H1 (cell line): ENCODE measurements around the gene POLR3F. TPM values are rescaled to one million over a fixed set of nuclear protein-coding genes. Genes with fewer than 3 reads are reported as not detected.

Experiments
- CTCF ChIA-PET: fragments of 300-600 bp; sonication (Branson Sonifier 250); formaldehyde crosslinking; loops from one replicate; lab custom pipeline; 2021; ENCODE audit not compliant: partially characterized antibody; lab: Charles Lee
- POLR2A ChIA-PET: fragments of 300-600 bp; sonication (Branson Sonifier 250); formaldehyde crosslinking; loops from one replicate; lab custom pipeline; 2021; ENCODE audit warnings: inconsistent platforms; ENCODE audit not compliant: partially characterized antibody; lab: Charles Lee
- DNase-seq, 2 experiments: peaks; one replicate each; pipeline versions ENCODE4 v3.0.0 to v3.0.0-alpha.2; 2010 to 2022; ENCODE audit warnings: low spot score in 2 of 2, low read depth in 1 of 2, mixed read lengths in 1 of 2
- FAIRE-seq: peaks from 2 replicates; lab custom pipeline; 2011; peaks lifted over from hg19 to GRCh38; lab: Jason Lieb, UNC
- H2AFZ ChIP-seq: 2 replicates; pipeline ENCODE4 v1.8.1; 2012; ENCODE audit warnings: low read length, inconsistent platforms
- H2AK5ac ChIP-seq: 2 replicates; pipeline ENCODE4 v1.6.1; 2013; ENCODE audit warnings: low read depth, low read length
- H2BK120ac ChIP-seq: replicated peaks from 2 replicates; pipeline ENCODE3; 2013; ENCODE audit warnings: low read depth, low read length, inconsistent platforms
- H2BK12ac ChIP-seq: 2 replicates; pipeline ENCODE4 v1.6.1; 2013; ENCODE audit warnings: low read depth, low read length
- H2BK15ac ChIP-seq: 2 replicates; pipeline ENCODE4 v1.6.1; 2013; ENCODE audit warnings: low read length
- H2BK20ac ChIP-seq: 2 replicates; pipeline ENCODE4 v1.6.1; 2013; ENCODE audit warnings: low read length
- H2BK5ac ChIP-seq: 2 replicates; pipeline ENCODE4 v1.6.1; 2013; ENCODE audit warnings: low read depth, low read length
- H3K14ac ChIP-seq: 2 replicates; pipeline ENCODE4 v1.6.1; 2013; ENCODE audit warnings: inconsistent platforms; ENCODE audit not compliant: insufficient read length
- H3K18ac ChIP-seq: 2 replicates; pipeline ENCODE4 v1.6.1; 2013; ENCODE audit warnings: low read length; ENCODE audit errors: extremely low read depth
- H3K23ac ChIP-seq: 2 replicates; pipeline ENCODE4 v1.6.1; 2013; ENCODE audit warnings: inconsistent platforms; ENCODE audit not compliant: insufficient read length
- H3K23me2 ChIP-seq: 2 replicates; pipeline ENCODE4 v1.6.1; 2013; ENCODE audit warnings: low read depth, low read length
- H3K27ac ChIP-seq: 2 replicates; pipeline ENCODE4 v1.6.1; 2011; ENCODE audit warnings: low read depth, low read length, inconsistent platforms
- H3K27me3 ChIP-seq, 4 experiments: replicated peaks in 1 of 4; 1 replicate in 1 of 4; 2 replicates in 3 of 4; pipeline versions ENCODE4 v1.6.1 to v1.8.1; 2011 to 2013; ENCODE audit warnings: low read length in 3 of 4, mild to moderate bottlenecking in 3 of 4, inconsistent platforms in 2 of 4, mixed read lengths in 2 of 4, moderate library complexity in 1 of 4; ENCODE audit not compliant: control insufficient read depth in 3 of 4, insufficient read depth in 3 of 4; ENCODE audit errors: extremely low read depth in 1 of 4
- H3K36me3 ChIP-seq, 4 experiments: 2 replicates each; pipeline versions ENCODE4 v1.6.1 to v1.8.1; 2011 to 2013; ENCODE audit warnings: mild to moderate bottlenecking in 4 of 4, low read length in 3 of 4, moderate library complexity in 2 of 4, control low read depth in 1 of 4, inconsistent platforms in 1 of 4; ENCODE audit not compliant: insufficient read depth in 4 of 4, control insufficient read depth in 2 of 4
- H3K4ac ChIP-seq: replicated peaks from 2 replicates; pipeline ENCODE3; 2013; ENCODE audit warnings: low read length, low read depth, mixed read lengths, inconsistent platforms; ENCODE audit not compliant: insufficient read length
- H3K4me1 ChIP-seq, 4 experiments: replicated peaks in 1 of 4; 1 replicate in 1 of 4; 2 replicates in 3 of 4; pipeline versions ENCODE4 v1.6.1 to v1.8.1; 2011 to 2013; ENCODE audit warnings: low read length in 3 of 4, inconsistent platforms in 2 of 4, mixed read lengths in 1 of 4; ENCODE audit not compliant: insufficient read depth in 4 of 4, control insufficient read depth in 3 of 4
- H3K4me2 ChIP-seq, 2 experiments: 2 replicates each; pipeline versions ENCODE4 v1.6.1 to v1.8.1; 2011 to 2013; ENCODE audit warnings: low read depth in 2 of 2, low read length in 2 of 2, control low read depth in 1 of 2, inconsistent platforms in 1 of 2, mild to moderate bottlenecking in 1 of 2; ENCODE audit not compliant: insufficient read depth in 1 of 2
- H3K4me3 ChIP-seq, 4 experiments: fragments of 200-600, 300-600 bp in 1 of 4; sonication (generic), shearing (Covaris generic), sonication (Bioruptor Twin) in 1 of 4; 2 replicates each; pipeline versions ENCODE4 v1.5.1 to v1.8.1; 2011 to 2016; ENCODE audit warnings: low read length in 4 of 4, low read depth in 3 of 4, control low read depth in 2 of 4, inconsistent platforms in 2 of 4, mild to moderate bottlenecking in 2 of 4, mixed read lengths in 1 of 4, moderate library complexity in 1 of 4; ENCODE audit not compliant: insufficient read depth in 2 of 4; ENCODE audit errors: extremely low read depth in 1 of 4
- H3K56ac ChIP-seq: replicated peaks from 2 replicates; pipeline ENCODE3; 2013; ENCODE audit warnings: low read depth, mild to moderate bottlenecking, mixed read lengths, low read length, inconsistent platforms; ENCODE audit not compliant: insufficient read length
- H3K79me1 ChIP-seq: 2 replicates; pipeline ENCODE4 v1.6.1; 2013; ENCODE audit warnings: low read depth, low read length, control low read depth
- H3K79me2 ChIP-seq, 2 experiments: 2 replicates each; pipeline versions ENCODE4 v1.6.1 to v1.8.1; 2012 to 2013; ENCODE audit warnings: low read length in 2 of 2, mild to moderate bottlenecking in 2 of 2, inconsistent platforms in 1 of 2; ENCODE audit not compliant: insufficient read depth in 2 of 2, control insufficient read depth in 1 of 2
- H3K9ac ChIP-seq, 4 experiments: replicated peaks in 1 of 4; 1 replicate in 1 of 4; 2 replicates in 3 of 4; pipeline versions ENCODE4 v1.6.1 to v1.8.1; 2011 to 2013; ENCODE audit warnings: low read depth in 3 of 4, low read length in 3 of 4, control low read depth in 2 of 4, mild to moderate bottlenecking in 2 of 4, moderate library complexity in 2 of 4, inconsistent platforms in 1 of 4; ENCODE audit errors: extremely low read depth in 1 of 4
- H3K9me3 ChIP-seq, 2 experiments: 2 replicates each; pipeline versions ENCODE4 v1.6.1 to v1.8.1; 2012 to 2013; ENCODE audit warnings: mild to moderate bottlenecking in 2 of 2, moderate library complexity in 2 of 2, control low read depth in 1 of 2, inconsistent platforms in 1 of 2, low read depth in 1 of 2, low read length in 1 of 2, mixed read lengths in 1 of 2; ENCODE audit not compliant: insufficient read depth in 2 of 2
- H4K20me1 ChIP-seq, 2 experiments: replicated peaks in 1 of 2; 2 replicates each; pipeline versions ENCODE3 to v1.8.1; 2011 to 2013; ENCODE audit warnings: inconsistent platforms in 2 of 2, low read length in 2 of 2, mild to moderate bottlenecking in 1 of 2; ENCODE audit not compliant: insufficient read depth in 2 of 2, control insufficient read depth in 1 of 2
- H4K5ac ChIP-seq: 2 replicates; pipeline ENCODE4 v1.6.1; 2013; ENCODE audit warnings: low read length, low read depth, mixed read lengths, inconsistent platforms; ENCODE audit not compliant: insufficient read length
- H4K8ac ChIP-seq: 2 replicates; pipeline ENCODE4 v1.8.0; 2013; ENCODE audit warnings: mild to moderate bottlenecking, moderate library complexity, low read length, inconsistent platforms; ENCODE audit not compliant: insufficient read depth; ENCODE audit errors: extremely low read depth
- H4K91ac ChIP-seq: replicated peaks from 2 replicates; pipeline ENCODE3; 2013; ENCODE audit warnings: low read length, mixed read lengths, inconsistent platforms; ENCODE audit not compliant: insufficient read length
- ASH2L ChIP-seq: fragments of 200-600, 300-600 bp; sonication (generic); IDR thresholded peaks from one replicate; pipeline ENCODE4 v1.7.1; 2017; ENCODE audit warnings: low read length
- E2F6 ChIP-seq: IDR thresholded peaks from 2 replicates; pipeline ENCODE4 v1.6.1; 2012; ENCODE audit warnings: inconsistent platforms
- FOSL1 ChIP-seq: IDR thresholded peaks from 2 replicates; pipeline ENCODE4 v1.6.1; 2011; ENCODE audit warnings: mild to moderate bottlenecking, low read depth, low read length, moderate library complexity; ENCODE audit not compliant: insufficient read depth
- MAFK ChIP-seq: IDR thresholded peaks from 2 replicates; pipeline ENCODE4 v1.6.1; 2012; ENCODE audit warnings: low read depth, mild to moderate bottlenecking, improper control_type of control experiment, low read length
- POU5F1 ChIP-seq: IDR thresholded peaks from 2 replicates; pipeline ENCODE4 v1.6.1; 2011; ENCODE audit warnings: low read depth, mild to moderate bottlenecking, low read length, moderate library complexity
- SIN3A ChIP-seq, 2 experiments: IDR thresholded peaks in 1 of 2; conservative IDR thresholded peaks in 1 of 2; 2 replicates each; pipeline ENCODE4 v1.6.1; 2011 to 2012; ENCODE audit warnings: low read length in 2 of 2, improper control_type of control experiment in 1 of 2, low read depth in 1 of 2, mild to moderate bottlenecking in 1 of 2
- TBP ChIP-seq: IDR thresholded peaks from 2 replicates; pipeline ENCODE4 v1.6.1; 2011; ENCODE audit warnings: low read depth, low read length, improper control_type of control experiment
- WGBS, 2 experiments: shearing (Covaris generic) in 1 of 2; methylation state at CpG; one replicate each; pipeline versions ENCODE4 v1.1.6 to v1.1.7; 2013 to 2015; ENCODE audit warnings: low lambda C conversion rate in 2 of 2, mixed read lengths in 2 of 2, inconsistent platforms in 1 of 2, low coverage in 1 of 2, missing lambda C conversion rate in 1 of 2; ENCODE audit not compliant: insufficient replicate concordance in 2 of 2, insufficient coverage in 1 of 2, insufficient read length in 1 of 2; ENCODE audit errors: extremely low coverage in 1 of 2, missing lambda C conversion rate in 1 of 2; 5-methylcytosine and 5-hydroxymethylcytosine counted together
- polyA plus RNA-seq, 7 experiments: library from polyadenylated mRNA; depleted of rRNA in 3 of 7; stranded (reverse) in 5 of 7; unstranded in 2 of 7; fragments of >200 nt in 5 of 7; fragments of 200-250 nt in 2 of 7; gene quantifications; 1 replicate in 5 of 7; 2 replicates in 1 of 7; 4 replicates in 1 of 7; pipeline versions ENCODE4 v1.2.1 to v1.2.3, GENCODE V29; 2011 to 2013; ENCODE audit warnings: missing spikeins in 2 of 7, mixed read lengths in 2 of 7
- total RNA-seq: library from RNA; stranded (reverse); fragmentation: NEBNext Ultra II Directional; extraction: Animal tissue kit (Norgen Biotek cat#: 25700); gene quantifications from 2 replicates; pipeline ENCODE4 v1.2.1, GENCODE V29; 2021

Gene POLR3F
- total and polyA plus RNA-seq, 2 of the 8 experiments (the other 6 are each of a cell fraction or from before 2014, with no cell fraction given): 5.7 to 14.0 TPM

- DNase-seq (no peak), FAIRE-seq (no peak)
- WGBS, 2 experiments: 91% methylated on average over 31 of the region's 31 CpGs; no CpG with 5 or more reads in 1 of the 2 experiments
- Histone ChIP-seq H4K5ac (no peak overlapping the region), H3K9me3 (no peaks in the 10 kb centered on the region), H2AFZ (peak overlapping the region; percentile 46; the same call in 1 of the 2 replicates), H2AK5ac (no peak overlapping the region), H3K23ac (no peak overlapping the region), H2BK5ac (no peak overlapping the region), H3K27ac (no peak overlapping the region), H3K14ac (no peak overlapping the region), H2BK120ac (no peak overlapping the region), H3K56ac (no peak overlapping the region), H3K79me1 (no peaks in the 10 kb centered on the region), H4K20me1 (no peaks in the 10 kb centered on the region), H3K27me3 (no peaks in the 10 kb centered on the region), H3K4me1 (peaks cover 0 to 6% (median 2%) of the 10 kb centered on the region in 4 experiments; a peak in 4 of 7 replicates), H3K36me3 (peaks cover 0 to under 1% (median 0%) of the 10 kb centered on the region in 4 experiments; a peak in 1 of 8 replicates), H3K4me3 (no peak overlapping the region), H4K8ac (no peak overlapping the region; the same call in 1 of the 2 replicates), H3K4ac (no peak overlapping the region), H3K4me2 (no peak overlapping the region), H2BK20ac (no peak overlapping the region), H4K91ac (no peak overlapping the region), H3K18ac (no peak overlapping the region), H3K23me2 (peaks cover 3% of the 10 kb centered on the region; the same call in 1 of the 2 replicates), H3K9ac (no peak overlapping the region), H3K79me2 (peaks cover 0 to 15% of the 10 kb centered on the region in 2 experiments; a peak in 3 of 4 replicates), H2BK15ac (no peak overlapping the region), H2BK12ac (no peak overlapping the region)
- TF ChIP-seq TBP: no peak
- TF ChIP-seq SIN3A (conservative IDR thresholded peaks at IDR 0.05 in 1 of 2, IDR thresholded peaks at IDR 0.05 in 1 of 2; ENCODE audit: low read depth in 1 of 2, low read length in 2 of 2): no peak
- TF ChIP-seq ASH2L: no peak
- no peak for TF ChIP-seq POU5F1
- TF ChIP-seq E2F6: peak; percentile 65; the same call in 1 of the 2 replicates
- TF ChIP-seq MAFK: no peak
- no peak for TF ChIP-seq FOSL1
- ChIA-PET CTCF (interaction anchor here (0.7 kb wide), 1 partner anchor 28 kb away, joined by 3 read pairs; no protein-coding TSS in a partner anchor), POLR2A (interaction anchor here (1.0 kb wide), 1 partner anchor 29 kb away, joined by 3 read pairs; no protein-coding TSS in a partner anchor)
Observed at GRCh38 chr20:18504479-18505060, 37.4 kb downstream of the POLR3F start.
